GM19099 (cell line): ENCODE measurements around the gene RPS18.

Source experiments
- POLR2A ChIP-seq: IDR thresholded peaks from 3 replicates; pipeline ENCODE4 v1.6.1; 2011; ENCODE audit warnings: low read depth; ENCODE audit not compliant: insufficient read length; ENCODE audit errors: extremely low read depth

The RPS18 gene

GRCh38 chr6:33315793-33316602 lies 44.1 kb downstream of the RPS18 start:
- no peak for TF ChIP-seq POLR2A

- no peak for TF ChIP-seq POLR2A
Observed at GRCh38 chr6:33316603-33317418, 44.9 kb downstream of the RPS18 start.

GRCh38 chr6:33317419-33317668 lies 45.5 kb downstream of the RPS18 start:
- no peak for TF ChIP-seq POLR2A

GRCh38 chr6:33317669-33318425 lies 46.0 kb downstream of the RPS18 start, which contains the start of gene ZBTB22:
Gene ZBTB22, minus strand, starts transcription at chr6:33317744. Its CDS starts 828 bp downstream, at chr6:33316916.
- peak; percentile 37 for TF ChIP-seq POLR2A

GRCh38 chr6:33318426-33319073 lies 46.7 kb downstream of the RPS18 start:
- TF ChIP-seq POLR2A: no peak

- TF ChIP-seq POLR2A: no peak
Observed at GRCh38 chr6:33319939-33320314, 48.1 kb downstream of the RPS18 start.

GRCh38 chr6:33320315-33321181 lies 48.7 kb downstream of the RPS18 start:
- TF ChIP-seq POLR2A: no peak

GRCh38 chr6:33321227-33321626 lies 49.4 kb downstream of the RPS18 start:
- TF ChIP-seq POLR2A: no peak

GRCh38 chr6:33323623-33323948 lies 51.7 kb downstream of the RPS18 start:
- TF ChIP-seq POLR2A: no peak

GRCh38 chr6:33324125-33324524 lies 52.2 kb downstream of the RPS18 start:
- TF ChIP-seq POLR2A: no peak
